CD4-positive, alpha-beta T cell treated with Interleukin-15 for 4 hours (primary cell): ENCODE measurements around the gene WDFY4.
"Not testable (repeated sequence)": the region's sequence is repeated elsewhere in the genome, so short reads cannot be mapped to it uniquely, and the experiment has no call there.

Experiments
- DNase-seq: peaks from one replicate; pipeline ENCODE4 v3.0.0-alpha.2; 2020; ENCODE audit warnings: low spot score

The WDFY4 gene

GRCh38 chr10:48684792-48685623 is at the start of gene WDFY4:
WDFY4 (plus strand) TSS chr10:48684873; CDS start chr10:48709733, 24,860 bp downstream.
- DNase-seq = no peak

- DNase-seq = no peak
Observed at GRCh38 chr10:48634984-48635557, 49.6 kb upstream of the WDFY4 start.

GRCh38 chr10:48636231-48636630 is 48.4 kb upstream of the WDFY4 start:
- no peak for DNase-seq

- no peak for DNase-seq
Observed at GRCh38 chr10:48636901-48637300, 47.8 kb upstream of the WDFY4 start.

- DNase-seq = no peak
Observed at GRCh38 chr10:48638158-48638557, 46.5 kb upstream of the WDFY4 start.

GRCh38 chr10:48638739-48639527 is 45.7 kb upstream of the WDFY4 start:
- no peak for DNase-seq

- DNase-seq = no peak
Observed at GRCh38 chr10:48639632-48640031, 45.0 kb upstream of the WDFY4 start.

- DNase-seq = no peak
Observed at GRCh38 chr10:48640326-48640725, 44.3 kb upstream of the WDFY4 start.

- not testable (repeated sequence) for DNase-seq
Observed at GRCh38 chr10:48641099-48641690, 43.5 kb upstream of the WDFY4 start.

- DNase-seq = no peak
Observed at GRCh38 chr10:48645600-48645999, 39.1 kb upstream of the WDFY4 start.

GRCh38 chr10:48647073-48647472 is 37.6 kb upstream of the WDFY4 start:
- not testable (repeated sequence) for DNase-seq

- DNase-seq = no peak
Observed at GRCh38 chr10:48648172-48648942, 36.3 kb upstream of the WDFY4 start.

- no peak for DNase-seq
Observed at GRCh38 chr10:48649349-48649944, 35.2 kb upstream of the WDFY4 start.

- no peak for DNase-seq
Observed at GRCh38 chr10:48651293-48651692, 33.4 kb upstream of the WDFY4 start.

GRCh38 chr10:48651839-48652238 is 32.8 kb upstream of the WDFY4 start:
- DNase-seq = no peak

GRCh38 chr10:48652344-48652743 is 32.3 kb upstream of the WDFY4 start:
- DNase-seq = no peak

GRCh38 chr10:48653347-48653746 is 31.3 kb upstream of the WDFY4 start:
- DNase-seq = no peak

- no peak for DNase-seq
Observed at GRCh38 chr10:48653944-48654698, 30.6 kb upstream of the WDFY4 start.

GRCh38 chr10:48655411-48656240 is 29.0 kb upstream of the WDFY4 start:
- no peak for DNase-seq
